GM13976 (cell line): ENCODE measurements around the gene MRPL12.

Experiments
- DNase-seq: peaks from one replicate; pipeline ENCODE4 v3.0.0; 2012; ENCODE audit warnings: low spot score
- in situ Hi-C: fragments of 300-500 bp; cut with MboI; formaldehyde crosslinking; loops from one replicate; pipeline ENCODE4 v1.12.0; 2022; ENCODE audit warnings: low sequenced_read_pairs, mixed read lengths, inconsistent platforms; ENCODE audit not compliant: unreplicated experiment
- TF ChIP-seq, protein P1 (sequence below): IDR thresholded peaks from 2 replicates; pipeline ENCODE4 v1.5.1; 2012; ENCODE audit warnings: borderline replicate concordance, mild to moderate bottlenecking; ENCODE audit not compliant: insufficient read depth; ENCODE audit errors: extremely low read depth, missing control alignments, control extremely low read depth

MRPL12 gene

DNA sequence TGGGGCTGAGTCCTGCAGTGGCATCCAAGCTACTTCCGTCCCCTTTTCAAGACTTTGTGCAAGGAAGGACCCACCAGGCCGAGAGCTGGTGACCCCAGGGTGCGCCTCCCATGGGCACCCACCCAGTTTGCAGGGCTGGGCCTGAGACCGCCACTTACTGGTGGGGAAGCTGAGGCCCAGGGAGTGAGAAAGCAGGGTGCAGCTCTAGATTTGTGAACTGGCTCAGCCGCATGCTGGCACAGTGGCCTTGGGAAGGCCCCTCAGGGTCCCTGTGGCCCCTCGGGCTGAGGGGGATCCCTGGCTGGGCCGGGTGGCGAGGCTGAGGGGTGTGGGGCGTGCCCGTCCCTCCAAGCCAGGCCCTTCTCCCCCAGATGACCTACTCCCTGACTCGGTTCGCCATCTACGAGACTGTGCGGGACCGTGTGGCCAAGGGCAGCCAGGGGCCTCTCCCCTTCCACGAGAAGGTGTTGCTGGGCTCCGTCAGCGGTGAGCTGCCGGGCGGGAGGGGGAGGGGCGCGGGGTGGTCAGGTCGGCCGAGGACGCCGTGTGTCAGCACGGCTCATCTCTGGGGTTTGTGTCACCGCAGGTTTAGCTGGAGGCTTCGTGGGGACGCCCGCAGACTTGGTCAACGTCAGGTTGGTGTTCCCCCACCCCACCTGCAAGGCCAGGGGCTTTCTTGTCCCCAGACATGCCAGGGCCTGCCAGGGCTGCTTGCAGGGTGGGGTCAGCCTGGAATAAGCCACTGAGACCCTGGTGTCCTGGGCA is 12.1 kb downstream of the MRPL12 start:
- TF ChIP-seq, protein P1, sequence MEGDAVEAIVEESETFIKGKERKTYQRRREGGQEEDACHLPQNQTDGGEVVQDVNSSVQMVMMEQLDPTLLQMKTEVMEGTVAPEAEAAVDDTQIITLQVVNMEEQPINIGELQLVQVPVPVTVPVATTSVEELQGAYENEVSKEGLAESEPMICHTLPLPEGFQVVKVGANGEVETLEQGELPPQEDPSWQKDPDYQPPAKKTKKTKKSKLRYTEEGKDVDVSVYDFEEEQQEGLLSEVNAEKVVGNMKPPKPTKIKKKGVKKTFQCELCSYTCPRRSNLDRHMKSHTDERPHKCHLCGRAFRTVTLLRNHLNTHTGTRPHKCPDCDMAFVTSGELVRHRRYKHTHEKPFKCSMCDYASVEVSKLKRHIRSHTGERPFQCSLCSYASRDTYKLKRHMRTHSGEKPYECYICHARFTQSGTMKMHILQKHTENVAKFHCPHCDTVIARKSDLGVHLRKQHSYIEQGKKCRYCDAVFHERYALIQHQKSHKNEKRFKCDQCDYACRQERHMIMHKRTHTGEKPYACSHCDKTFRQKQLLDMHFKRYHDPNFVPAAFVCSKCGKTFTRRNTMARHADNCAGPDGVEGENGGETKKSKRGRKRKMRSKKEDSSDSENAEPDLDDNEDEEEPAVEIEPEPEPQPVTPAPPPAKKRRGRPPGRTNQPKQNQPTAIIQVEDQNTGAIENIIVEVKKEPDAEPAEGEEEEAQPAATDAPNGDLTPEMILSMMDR = no peak
- in situ Hi-C loops = no loop called here
- no peak for DNase-seq

DNA sequence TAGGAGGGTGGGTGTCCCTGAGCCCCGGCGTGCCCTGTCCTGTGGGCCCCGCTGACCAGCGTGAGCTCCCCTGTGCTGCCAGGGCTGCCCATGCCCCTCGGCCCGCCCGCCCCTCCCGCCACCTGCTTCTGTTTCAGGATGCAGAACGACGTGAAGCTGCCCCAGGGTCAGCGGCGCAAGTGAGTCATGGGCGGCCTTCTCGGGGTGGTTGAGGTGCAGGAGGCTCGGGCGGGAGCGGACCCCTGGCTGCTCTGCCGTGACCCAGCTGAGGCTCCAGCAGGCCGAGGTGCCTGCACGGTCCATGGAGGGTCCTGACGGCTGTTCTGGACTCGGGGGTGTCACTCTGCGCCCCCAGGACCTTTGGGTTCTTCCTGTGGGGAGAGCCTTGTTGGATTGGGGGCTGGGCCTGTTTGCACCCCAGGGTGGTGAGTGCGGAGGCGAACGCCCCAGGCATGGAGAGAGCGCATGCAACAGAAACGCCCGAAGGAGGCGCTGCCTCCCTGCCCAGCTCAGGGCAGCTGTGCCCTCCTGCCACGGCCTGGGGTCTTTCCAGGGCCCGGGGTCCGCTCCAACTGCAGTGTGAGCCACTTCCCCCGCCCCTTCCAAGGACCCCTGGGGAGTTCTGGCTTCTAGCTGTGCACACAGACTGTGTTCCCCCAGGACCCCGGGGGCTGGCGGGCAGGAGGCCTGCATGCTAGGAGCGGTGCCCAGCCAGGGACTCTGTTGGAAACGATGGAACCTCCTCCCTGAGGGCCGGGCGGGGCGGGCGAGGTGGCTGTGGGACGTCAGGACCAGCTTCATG is 12.9 kb downstream of the MRPL12 start:
- TF ChIP-seq, protein P1 = no peak
- DNase-seq = no peak
- in situ Hi-C loops = no loop called here

DNA sequence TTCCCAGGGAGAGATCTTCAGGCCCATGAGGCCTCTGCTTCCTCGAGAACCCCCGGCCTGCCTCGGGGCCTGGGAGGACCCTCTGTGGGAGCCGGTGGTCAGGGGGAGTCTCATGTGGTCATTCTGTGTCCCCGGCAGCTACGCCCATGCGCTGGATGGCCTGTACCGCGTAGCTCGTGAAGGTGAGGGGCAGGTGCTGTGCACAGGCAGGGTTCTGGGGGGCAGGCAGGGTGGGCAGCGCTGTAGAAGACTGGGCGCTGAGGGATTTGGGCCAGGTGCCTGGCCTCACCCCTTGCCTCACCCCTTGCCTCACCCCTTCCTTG is 13.5 kb downstream of the MRPL12 start:
- in situ Hi-C loops = no loop called here
- DNase-seq = no peak
- TF ChIP-seq, protein P1 = no peak

DNA sequence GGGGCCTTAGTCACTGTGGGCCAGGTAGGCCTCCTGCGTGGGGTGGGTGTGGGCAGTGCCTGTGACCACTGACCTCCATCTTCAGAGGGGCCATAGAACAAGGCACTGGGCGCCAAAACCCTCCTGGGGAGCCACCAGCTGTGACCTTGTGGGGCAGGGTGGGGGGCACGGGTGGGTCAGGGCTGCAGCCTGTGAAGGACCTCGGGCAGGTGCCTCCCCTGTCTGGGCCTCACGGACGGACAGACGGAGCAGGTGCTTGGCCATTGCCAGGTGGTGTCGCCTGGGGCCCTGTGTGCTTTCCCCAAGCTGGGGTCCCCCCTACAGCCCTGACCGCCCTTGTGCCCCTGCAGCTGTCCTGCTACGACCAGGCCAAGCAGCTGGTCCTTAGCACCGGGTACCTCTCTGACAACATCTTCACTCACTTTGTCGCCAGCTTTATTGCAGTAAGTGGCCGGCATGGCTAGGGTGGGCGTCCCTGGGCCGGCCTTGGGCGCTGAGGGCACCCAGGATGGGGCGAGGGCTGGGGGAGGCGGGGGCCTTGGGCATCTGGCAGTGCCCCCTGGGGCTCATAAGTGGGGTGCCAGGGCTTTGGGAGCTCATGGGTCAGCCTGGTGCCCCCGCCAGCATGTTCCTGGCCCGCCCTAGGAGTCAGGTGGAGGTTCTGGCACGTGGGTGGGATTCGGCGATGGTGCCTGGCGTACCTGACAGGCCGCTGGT is 14.0 kb downstream of the MRPL12 start:
- TF ChIP-seq, protein P1 = no peak
- in situ Hi-C loops = no loop called here
- no peak for DNase-seq

DNA sequence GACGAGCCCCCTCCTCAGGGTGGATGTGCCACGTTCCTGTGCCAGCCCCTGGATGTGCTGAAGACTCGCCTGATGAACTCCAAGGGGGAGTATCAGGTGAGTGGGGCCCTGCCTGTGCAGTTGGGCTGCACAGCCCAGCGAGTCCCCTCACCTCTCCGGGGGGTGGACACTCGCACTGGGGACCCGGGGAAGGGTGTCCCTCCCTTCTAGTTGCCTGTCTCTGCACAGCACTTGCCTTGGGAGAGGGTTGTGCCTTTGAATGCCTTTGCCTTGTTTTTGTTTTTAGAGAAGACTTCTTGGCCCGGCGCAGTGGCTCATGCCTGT is 14.6 kb downstream of the MRPL12 start:
- no peak for DNase-seq
- TF ChIP-seq, protein P1 = no peak
- in situ Hi-C loops = no loop called here

DNA sequence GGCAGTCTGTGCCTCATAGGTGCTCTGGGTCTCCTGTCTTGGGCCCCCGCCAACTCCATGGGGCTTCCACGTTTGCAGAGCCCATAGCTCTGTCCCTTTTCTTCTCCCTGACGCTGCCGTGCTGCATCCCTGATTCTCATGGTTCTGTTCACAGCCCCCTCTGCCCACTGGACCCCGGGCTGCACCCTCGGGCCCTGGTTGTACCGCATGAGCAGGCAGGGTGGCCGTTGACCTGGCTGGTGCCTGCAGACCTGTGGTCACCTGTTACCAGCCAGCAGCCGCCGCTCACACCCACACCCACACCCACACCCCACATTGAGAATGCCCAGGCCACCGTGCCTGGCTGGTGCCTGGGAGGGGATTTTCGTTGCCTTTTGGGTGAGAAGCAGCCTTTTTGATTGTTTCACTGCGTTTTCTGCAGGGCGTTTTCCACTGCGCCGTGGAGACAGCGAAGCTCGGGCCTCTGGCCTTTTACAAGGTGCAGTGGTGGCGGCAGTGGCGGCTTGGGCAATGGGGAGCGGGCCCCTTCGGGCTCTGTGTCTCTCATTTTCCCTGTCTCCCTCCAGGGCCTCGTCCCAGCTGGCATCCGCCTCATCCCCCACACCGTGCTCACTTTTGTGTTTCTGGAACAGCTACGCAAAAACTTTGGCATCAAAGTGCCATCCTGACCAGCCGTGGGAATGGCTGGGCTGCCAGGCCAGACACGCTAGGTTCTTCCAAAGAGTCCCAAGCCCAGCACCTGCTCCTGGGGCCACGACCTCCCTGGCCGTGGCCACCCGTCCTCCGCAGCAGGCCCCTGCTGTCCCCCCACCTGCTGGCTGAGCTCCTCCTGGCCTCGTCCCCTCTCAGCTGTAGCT is 16.5 kb downstream of the MRPL12 start:
- TF ChIP-seq, protein P1 = no peak
- in situ Hi-C loops = no loop called here

More for the DNA sequence above, 16.5 kb downstream of the MRPL12 start:
- DNase-seq = no peak
